Stimulated activated CD4-positive, alpha-beta T cell treated with anti-CD3 and anti-CD28 coated beads, Interleukin-1b, Interleukin-23, amount 100 ng/mL, for 24 hours (primary cell): Measurements from ENCODE around the gene MRPS30.
"Not testable (repeated sequence)": the region's sequence is repeated elsewhere in the genome, so short reads cannot be mapped to it uniquely, and the experiment has no call there.

Source experiments
- DNase-seq, 4 experiments: peaks; one replicate each; pipeline ENCODE4 v3.0.0-alpha.2; 2020; ENCODE audit warnings: low read depth in 4 of 4, low spot score in 1 of 4

Gene MRPS30

DNA sequence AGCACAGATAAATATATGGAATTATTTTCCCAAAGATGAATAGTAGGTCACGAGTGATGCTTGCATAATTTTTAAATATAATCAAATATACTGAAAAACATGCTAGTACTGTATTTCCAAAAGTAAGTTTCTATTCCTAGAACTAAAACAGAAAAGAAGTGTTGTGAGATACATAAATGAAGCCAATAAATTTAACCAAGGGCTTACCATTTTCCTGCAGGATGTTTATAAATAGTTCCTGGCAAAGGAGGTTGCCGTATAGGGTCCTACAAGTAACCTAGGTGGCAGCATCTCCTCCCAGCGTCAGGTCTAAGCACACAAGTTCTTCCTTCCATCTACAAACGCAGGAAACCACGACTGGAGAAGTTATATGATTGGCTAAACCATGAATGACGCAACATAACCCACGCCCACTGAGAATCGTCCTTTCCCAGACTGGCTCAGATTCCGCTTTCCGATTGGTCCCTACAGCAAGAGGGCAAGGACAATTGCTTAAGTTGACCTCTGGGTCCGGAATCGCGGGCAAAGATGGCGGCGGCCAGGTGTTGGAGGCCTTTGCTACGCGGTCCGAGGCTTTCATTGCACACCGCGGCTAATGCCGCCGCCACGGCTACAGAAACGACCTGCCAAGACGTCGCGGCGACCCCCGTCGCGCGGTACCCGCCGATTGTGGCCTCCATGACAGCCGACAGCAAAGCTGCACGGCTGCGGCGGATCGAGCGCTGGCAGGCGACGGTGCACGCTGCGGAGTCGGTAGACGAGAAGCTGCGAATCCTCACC lies at the start of gene MRPS30:
TSS of gene MRPS30 (plus strand) at position 513 of the 780 bp plus-strand sequence. CDS start at position 529, 16 bp downstream.
- peak; percentile 70 to 86 (median 82) for DNase-seq

DNA sequence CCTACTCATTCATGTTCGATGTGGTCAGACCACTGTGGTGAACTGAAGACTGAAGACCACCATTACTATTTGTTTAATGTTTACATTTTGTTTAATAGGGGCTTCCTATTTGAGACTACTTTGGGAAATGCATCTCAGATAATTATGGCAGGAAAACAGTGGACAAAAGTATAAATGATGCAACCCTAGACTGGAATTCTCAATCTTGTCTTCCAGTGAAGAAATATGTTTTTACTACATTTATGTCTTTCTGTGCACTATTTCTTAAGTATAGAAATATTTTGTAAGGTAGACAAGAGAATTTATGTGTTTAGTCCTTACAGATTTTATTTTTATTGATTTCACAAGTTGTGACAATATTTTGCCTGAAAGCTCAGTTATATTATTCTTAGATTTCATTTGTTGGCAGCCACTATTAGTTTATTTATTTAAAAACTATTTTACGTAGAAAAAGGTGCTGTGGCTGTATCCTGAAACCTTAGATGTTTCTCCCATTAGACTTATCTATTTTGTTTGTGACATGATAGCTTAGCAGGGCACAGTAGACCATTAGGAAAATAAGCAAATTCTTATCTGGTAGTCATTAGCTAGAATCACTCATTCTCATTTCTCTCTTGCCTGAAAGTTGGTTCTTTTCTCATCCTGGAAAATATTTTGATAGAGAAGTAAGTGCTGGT lies 39.4 kb upstream of the MRPS30 start:
- no peak for DNase-seq

DNA sequence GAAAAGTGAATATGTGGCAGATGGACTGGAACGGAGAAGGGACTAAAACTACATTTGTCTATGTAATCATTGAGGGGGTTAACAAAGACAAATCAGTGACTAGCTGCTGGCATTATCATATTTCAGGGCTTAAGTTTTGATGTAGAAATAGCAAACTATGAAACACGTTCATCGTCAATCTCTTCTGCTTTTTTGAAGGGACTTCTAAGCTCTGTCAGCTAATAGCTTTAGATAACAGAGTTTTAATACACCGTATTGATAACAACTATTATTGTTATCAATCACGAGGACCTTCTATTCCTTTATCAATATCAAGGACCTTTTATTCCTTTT lies 38.9 kb upstream of the MRPS30 start:
- DNase-seq, result no peak

DNA sequence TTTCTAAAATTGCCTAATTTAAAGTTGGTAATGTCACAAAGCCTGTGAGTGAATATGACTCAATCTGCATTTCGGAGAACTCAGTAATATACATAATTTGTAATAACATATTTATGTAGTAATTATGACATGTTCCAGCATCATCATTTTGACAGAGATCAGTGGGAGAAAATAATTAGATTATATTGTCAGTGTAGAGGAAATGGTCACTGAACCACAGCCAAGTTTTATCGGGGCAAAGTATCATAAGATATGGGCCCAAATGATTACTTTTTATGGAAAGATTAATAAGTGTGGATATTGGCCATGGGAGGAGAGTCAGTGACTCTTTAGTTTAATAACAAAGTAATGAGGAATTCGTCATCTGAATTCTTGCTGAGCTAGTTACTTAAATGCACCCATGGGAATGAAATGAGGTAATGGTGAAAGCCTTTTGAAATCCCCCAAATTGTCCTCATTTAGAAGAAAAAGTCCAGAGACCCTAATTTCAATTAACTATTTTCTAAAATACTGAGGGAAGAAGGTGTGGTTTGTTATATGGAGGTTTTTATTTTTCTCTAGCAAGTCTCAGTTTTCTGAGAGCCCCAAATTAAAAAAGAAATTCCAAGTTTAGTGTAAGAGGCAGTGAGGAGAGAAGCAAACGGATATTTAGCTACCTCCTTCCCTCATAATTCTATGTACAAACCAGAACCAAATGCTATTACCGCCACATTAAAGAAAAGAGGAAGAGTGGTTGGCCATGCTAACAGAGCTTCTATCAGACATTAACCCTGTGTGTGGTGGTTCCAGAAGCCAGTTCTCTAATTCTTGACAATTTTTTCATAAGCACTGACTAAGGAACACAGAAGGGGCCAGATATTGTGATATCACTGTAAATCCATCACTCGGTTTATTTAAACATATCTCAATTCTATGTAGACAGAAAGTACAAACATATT lies 37.7 kb upstream of the MRPS30 start:
- no peak for DNase-seq

- not testable (repeated sequence) for DNase-seq
These were observed 36.4 kb upstream of the MRPS30 start for GRCh38 chr5:44772397-44772796.

- DNase-seq, result no peak
These were observed 34.4 kb upstream of the MRPS30 start for GRCh38 chr5:44774279-44774880.

DNA sequence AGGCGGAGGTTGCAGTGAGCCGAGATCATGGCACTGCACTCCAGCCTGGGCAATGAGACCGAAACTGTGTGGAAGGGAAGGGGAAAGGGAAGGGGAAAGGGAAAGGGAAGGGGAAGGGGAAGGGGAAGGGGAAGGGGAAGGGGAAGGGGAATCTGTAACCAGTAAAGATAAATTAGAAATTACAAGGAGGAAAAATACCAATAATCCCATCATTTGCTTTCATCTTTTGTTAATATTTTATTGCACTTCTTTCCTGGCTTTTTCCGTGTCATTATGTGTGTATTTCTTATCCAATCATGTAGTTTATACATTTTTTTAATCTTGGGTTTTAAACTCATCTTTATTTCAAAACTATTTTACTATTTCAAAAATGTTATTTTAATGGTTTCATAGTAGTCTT lies 29.6 kb upstream of the MRPS30 start:
- no peak for DNase-seq

GRCh38 chr5:44783634-44784315 lies 25.0 kb upstream of the MRPS30 start:
- no peak for DNase-seq

GRCh38 chr5:44787731-44788130 lies 21.0 kb upstream of the MRPS30 start:
- DNase-seq, result no peak

- not testable (repeated sequence) for DNase-seq
These were observed 19.3 kb upstream of the MRPS30 start for GRCh38 chr5:44789372-44789995.

- DNase-seq, result not testable (repeated sequence)
These were observed 16.6 kb upstream of the MRPS30 start for GRCh38 chr5:44792031-44792673.

DNA sequence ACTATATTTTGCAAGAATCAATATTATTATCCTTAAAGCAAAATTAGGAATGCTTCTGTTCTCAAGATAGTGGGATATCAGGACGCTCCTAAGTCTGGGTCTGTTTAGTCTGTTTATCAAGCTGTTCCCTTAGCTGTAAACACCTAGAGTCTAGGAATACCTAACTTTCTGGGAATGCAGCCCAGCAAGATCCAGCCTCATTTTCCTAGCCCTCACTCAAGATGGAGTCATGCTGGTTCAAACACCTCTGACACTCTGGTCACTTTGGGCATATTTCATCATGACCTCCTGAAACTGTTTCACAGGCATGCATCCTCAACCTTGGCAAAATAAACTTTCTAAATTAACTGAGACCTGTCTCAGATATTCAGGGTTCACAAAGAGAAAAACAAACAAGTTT lies 14.4 kb upstream of the MRPS30 start:
- DNase-seq, result no peak

DNA sequence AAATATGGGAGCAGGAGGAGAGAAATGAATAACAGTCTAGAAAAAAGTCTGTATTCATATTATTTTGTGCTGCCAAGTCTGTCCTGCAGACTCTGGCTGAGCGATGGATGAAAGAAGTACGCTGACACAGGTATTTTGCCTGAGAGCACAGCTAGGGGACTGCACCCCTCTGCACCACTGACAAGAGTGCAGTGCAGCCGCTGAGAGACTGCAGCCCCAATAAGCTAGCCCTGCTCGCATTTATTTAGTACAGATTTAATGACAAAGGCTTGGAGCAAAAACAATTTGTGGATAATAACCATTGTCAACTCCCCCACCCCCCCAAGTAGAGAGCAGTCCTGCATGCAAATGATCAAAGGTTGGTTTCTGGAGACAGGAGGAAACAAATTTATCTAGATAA lies 13.3 kb upstream of the MRPS30 start:
- no peak for DNase-seq

DNA sequence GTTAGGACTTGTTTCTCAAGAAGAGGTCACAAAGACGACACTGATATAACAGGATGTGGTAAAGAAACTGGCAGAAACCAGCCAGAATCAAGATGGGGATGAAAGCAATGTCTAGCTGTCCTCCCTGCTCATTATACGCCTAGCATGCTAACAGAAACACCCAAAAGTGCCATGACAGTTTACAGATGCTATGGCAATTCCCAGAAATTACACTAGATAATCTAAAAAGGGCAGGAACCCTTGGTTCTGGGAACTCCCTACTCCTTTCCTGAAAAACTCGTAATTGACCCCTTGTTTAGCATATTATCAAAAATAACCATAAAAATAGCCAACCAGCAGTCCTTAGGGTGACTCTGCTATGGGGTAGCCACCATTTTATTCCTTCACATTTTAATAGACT lies 10.9 kb upstream of the MRPS30 start:
- DNase-seq, result no peak

DNA sequence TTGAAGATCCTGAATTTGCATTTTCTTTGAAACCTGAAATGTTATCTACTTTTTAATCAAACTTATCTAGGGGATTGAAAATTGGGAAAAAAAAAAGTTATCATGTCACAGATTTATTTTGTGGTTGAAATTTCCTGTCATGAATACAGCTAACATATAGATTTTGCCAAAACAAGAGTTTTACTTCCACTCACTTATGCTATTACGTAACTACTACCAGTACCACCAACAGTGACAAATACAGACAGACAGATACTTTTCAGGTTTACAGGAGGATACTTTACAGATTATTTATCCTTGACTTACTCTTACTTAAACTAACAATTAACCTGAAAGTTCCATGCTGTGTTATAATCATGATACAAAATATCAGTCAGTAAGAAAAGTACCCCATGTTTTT lies 6.8 kb upstream of the MRPS30 start:
- DNase-seq, result no peak

DNA sequence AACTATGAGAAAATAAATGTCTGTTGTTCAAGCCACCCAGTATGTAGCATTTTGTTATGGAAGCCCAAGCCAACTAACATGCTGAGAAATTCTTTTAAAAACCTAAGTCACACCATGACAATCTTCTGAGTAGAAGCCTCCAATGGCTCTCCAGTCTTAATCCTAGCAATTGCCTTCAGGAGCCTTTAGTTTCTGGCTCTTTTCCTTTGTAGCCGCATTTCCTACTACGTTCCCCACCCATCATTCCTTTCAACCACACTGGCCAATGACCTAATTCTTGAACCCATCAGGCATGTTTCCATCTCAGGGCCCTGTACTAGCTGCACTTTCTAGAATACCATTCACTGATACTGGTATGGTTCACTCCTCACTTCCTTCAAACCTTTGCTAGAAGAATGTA lies 2.1 kb upstream of the MRPS30 start:
- no peak for DNase-seq

- no peak for DNase-seq
These were observed 1.5 kb upstream of the MRPS30 start for GRCh38 chr5:44807269-44807668.

GRCh38 chr5:44809215-44809955 lies 638 bp downstream of the MRPS30 start:
- DNase-seq, result peak; percentile 6 to 28 (median 14)

DNA sequence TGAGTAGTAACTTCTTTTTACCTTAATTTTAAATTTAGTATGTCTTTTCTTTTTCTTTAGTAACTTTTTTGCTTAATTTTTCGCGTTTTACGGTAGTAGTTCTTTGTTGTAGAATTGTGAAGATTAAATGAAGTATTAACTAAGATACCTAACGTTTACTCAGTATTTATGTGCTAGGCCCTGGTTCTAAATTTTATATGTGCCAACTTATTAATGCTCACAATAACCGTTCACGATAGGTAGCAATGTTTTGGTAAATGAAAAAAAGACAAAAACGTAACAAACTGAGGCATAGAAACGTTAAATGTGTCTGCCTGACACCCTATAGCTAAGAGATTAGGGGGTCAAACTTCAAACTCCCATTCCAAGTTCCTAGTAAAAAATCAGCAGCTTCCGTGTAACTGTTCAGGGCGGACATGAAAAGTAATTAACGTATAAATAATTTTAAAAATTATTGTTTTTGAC lies 1.2 kb downstream of the MRPS30 start:
- no peak for DNase-seq
